GM18907 (cell line): ENCODE data around the gene PRSS53.

Experiments used
- ATAC-seq: cut with Tn5 transposase; IDR thresholded peaks from one replicate; pipeline ENCODE4 v1.9.1; 2021; ENCODE audit warnings: mild to moderate bottlenecking, moderate library complexity; ENCODE audit not compliant: unreplicated experiment

Gene PRSS53

DNA sequence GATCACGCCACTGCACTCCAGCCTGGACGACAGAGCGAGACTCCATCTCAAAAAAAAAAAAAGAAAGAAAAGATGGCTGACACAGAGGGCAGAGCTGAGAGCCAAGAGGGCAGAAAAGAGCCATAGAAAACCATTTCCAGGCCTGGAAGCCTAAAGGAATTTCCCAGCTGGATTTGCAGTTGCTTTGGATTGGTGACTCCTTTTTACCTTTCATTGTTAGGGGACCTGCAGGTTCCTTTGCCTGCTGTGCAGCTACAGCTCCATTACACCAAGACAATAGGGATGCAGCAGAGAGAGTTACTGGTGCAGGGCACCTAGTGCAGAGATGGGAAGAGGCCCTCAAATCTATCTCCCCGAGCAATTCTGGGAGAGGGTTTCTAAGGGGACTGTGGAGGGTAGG lies 33.1 kb downstream of the PRSS53 start:
- no peak for ATAC-seq

DNA sequence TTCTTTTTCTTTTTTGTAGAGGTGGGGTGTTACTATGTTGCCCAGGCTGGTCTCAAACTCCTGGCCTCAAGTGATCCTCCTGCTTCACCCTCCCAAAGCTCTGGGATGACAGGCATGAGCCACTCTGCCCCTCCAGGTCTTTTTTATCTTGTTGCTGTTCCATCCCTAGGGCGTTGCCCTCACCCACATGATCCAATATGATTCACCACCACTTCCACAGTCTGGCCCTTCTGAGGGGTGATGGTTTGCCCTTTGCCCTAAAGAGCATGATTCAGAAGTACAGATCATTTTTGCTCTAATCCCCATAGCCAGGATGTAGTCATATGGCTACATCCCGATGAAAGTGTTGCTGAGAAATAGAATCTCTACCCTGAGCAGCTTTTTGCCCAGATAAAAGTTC lies 36.6 kb downstream of the PRSS53 start:
- ATAC-seq, result no peak

DNA sequence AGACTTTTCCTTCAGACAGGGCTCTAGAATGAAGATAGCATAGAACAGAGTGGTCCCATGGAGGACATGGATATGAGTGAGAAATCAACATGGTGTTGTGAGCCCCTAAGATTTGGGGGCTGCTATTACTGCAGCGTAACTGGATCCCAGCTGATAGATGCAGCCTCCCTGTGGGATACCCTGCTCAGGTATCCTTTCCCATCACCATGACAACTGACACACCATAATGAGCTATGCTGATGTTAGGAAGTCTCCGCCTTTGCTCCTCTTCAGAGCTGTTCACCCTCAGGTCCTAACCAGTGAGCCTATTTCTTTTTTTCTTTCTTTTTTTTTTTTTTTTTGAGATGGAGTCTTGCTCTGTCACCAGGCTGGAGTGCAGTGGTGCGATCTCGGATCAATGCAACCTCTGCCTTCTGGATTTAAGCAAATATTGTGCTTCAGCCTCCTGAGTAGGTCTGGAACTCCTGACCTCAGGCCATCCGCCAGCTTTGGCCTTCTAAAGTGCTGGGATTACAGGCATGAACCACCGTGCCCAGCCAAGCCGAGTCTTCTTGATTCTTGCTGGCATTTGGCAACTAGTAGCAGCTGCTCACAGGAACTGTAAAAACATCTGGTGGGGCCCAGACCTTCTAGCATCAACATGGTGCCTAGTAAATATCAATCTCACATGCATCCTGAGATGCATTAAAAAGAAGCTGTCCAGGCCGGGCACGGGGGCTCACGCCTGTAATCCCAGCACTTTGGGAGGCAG lies 38.3 kb downstream of the PRSS53 start:
- ATAC-seq, result no peak

DNA sequence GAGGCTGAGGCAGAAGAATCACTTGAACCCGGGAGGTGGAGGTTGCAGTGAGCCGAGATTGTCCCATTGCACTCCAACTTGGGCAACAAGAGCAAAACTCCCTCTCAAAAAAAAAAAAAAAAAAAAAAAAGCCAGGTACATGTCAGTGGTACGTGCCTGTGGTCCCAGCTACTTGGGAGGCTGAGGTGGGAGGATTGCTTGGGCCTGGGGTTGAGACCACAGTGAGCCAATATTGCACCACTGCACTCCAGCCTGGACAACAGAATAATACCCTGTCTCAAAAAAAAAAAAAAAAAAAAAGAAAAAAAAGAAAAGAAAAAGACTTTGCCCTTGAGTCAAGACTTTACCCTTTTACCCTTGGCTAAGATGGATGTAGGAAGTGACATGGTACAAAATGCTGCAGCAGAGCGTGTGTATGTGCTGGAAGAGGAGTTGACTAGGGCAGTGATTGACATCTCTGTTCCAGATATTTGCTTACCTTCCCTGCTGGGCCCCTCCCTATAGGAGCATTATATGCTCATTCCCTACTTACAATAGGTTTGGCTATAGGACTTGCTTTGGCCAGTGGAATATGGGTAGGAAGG lies 44.8 kb downstream of the PRSS53 start:
- no peak for ATAC-seq

DNA sequence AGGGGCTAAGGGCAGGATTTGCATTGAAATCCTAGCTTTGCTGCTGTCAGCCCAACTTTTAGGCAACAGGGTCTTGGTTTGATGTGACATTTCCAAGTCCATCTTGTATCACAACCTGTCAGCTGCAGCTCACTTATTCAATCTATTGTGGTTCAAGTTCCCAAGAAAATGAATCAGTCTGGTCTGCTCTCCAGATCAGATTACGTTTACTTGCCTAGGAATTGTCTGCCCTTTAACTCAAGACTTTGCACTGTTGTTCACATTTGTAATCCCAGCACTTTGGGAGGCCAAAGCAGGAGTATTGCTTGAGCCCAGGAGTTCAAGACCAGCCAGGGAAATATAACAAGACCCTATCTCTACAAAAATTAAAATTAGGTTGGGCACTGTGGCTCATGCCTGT lies 45.4 kb downstream of the PRSS53 start:
- no peak for ATAC-seq

DNA sequence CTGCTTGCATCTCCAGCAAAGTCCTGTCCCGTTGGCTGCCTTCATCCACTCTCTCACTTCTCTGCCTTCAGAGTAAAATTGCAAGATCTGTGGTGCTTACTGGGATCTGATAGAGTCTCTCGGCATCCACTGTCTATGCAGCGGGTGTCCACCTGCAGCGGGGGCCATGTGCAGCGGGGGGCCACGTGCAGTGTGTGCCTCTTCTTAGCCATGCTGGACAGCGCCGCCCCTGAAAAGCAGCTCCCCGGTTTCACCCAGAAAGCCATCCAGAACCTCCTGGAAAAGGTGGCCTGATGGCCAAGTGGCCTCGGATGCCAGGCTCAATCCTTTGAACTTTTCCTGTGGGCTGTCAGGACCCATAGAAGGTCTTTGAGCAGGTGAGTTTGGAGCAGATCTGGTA lies 45.9 kb downstream of the PRSS53 start:
- no peak for ATAC-seq

DNA sequence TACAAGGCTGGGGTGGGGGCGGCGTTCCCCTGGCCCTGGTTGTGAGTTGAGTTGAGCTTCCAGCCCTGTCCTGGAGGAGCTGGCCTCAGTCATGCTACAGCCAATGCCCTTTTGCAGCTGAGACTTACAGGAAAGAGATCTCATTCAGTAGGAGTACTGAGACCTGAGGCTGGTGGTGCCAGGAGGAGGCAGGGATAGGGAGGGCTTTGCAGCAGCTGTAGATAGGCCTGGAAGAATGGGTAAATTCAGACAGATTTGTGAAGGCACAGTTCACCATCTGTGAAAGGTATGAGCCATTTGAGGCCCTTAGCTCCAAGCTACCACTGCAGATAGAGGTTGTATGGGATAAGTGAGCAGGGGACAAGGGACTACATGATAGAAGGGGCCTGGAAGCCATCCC lies 49.8 kb downstream of the PRSS53 start:
- no peak for ATAC-seq

DNA sequence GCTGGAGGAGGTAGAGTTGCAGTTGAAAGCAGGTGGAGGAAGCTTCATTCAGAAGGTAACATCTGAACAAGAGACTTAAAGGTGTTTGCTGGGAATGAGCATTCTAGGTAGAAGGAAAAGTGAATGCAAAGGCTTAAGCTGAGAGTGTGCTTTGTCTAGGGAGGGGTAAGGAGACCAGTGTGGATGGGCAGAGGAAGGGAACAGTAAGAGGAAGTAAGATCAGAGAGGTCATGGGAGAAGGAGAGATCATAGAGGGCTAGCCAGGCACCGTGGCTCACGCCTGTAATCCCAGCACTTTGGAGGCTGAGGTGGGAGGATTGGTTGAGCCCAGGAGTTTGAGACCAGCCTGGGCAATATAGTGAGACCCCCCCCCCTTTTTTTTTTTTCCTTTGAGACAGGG lies 52.1 kb downstream of the PRSS53 start:
- no peak for ATAC-seq

DNA sequence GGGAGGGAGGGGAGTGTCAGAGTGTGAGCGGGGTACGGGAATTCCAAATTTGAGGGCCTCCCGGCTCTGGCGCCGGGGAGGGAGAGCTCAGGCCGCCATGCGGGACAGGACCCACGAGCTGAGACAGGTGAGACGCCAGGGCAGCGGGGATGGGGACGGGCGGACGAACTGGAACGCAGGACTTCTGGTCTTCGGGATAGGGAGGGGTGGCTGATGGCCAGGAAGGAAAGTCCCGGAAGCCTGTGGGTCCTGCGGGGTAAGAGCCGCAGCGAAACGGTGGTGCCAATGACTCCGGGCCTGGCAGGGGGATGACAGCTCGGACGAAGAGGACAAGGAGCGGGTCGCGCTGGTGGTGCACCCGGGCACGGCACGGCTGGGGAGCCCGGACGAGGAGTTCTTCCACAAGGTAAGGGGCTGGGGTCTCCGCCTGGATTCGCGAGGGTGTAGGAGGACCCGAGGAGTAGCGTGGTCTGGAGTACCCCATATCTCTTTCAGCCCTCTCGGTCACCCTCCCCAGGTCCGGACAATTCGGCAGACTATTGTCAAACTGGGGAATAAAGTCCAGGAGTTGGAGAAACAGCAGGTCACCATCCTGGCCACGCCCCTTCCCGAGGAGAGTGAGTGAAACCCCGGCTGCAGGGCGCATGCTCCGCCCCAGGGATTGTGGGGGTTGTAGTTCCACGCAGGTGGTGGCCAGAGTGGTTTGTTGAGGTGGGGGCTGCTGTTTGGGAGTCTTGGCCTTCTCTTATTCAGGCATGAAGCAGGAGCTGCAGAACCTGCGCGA lies 54.8 kb downstream of the PRSS53 start:
- ATAC-seq, result peak; percentile 50
